ENCODE data around the gene STARD3NL.
"Not testable (repeated sequence)": the region's sequence is repeated elsewhere in the genome, so short reads cannot be mapped to it uniquely, and the experiment has no call there.

GRCh38 chr7:38175547-38175946 lies 2.5 kb upstream of the STARD3NL start:
- not testable (repeated sequence) for TF ChIP-seq POLR2A, POLR2AphosphoS5 (IDR thresholded peaks at IDR 0.05; ENCODE audit: low read depth, low read length)

Data from GM12892 (cell line).